ENCODE measurements around the gene INPP4B. TPM values are rescaled to one million over a fixed set of nuclear protein-coding genes. Genes with fewer than 3 reads are reported as not detected.

Gene INPP4B
- total RNA-seq, 2 donors from 2014 or later: 18.1 to 19.6 TPM

GRCh38 chr4:142565771-142566170, 280.3 kb downstream of the INPP4B start:
- no peak for DNase-seq
- intact Hi-C loops (cut with DNase I, micrococcal nuclease): no loop called here
- ATAC-seq: peak; percentile 67

GRCh38 chr4:142563682-142564291, 282.3 kb downstream of the INPP4B start:
- intact Hi-C loops (cut with DNase I, micrococcal nuclease): no loop called here

GRCh38 chr4:142559986-142560385, 286.1 kb downstream of the INPP4B start:
- DNase-seq (no peak), ATAC-seq (no peak)
- intact Hi-C loops (cut with DNase I, micrococcal nuclease): no loop called here

More at GRCh38 chr4:142563682-142564291, 282.3 kb downstream of the INPP4B start:
- ATAC-seq (no peak), DNase-seq (no peak)

GRCh38 chr4:142558851-142559250, 287.2 kb downstream of the INPP4B start:
- DNase-seq: no peak
- intact Hi-C loops (cut with DNase I, micrococcal nuclease): no loop called here
- no peak for ATAC-seq

- ATAC-seq (no peak), DNase-seq (no peak)
- intact Hi-C loops (cut with DNase I, micrococcal nuclease): no loop called here
Observed at GRCh38 chr4:142557239-142557801, 288.8 kb downstream of the INPP4B start.

- DNase-seq (no peak), ATAC-seq (no peak)
- intact Hi-C loops (cut with DNase I, micrococcal nuclease): no loop called here
Observed at GRCh38 chr4:142556570-142557238, 289.4 kb downstream of the INPP4B start.

- ATAC-seq: peak; percentile 83
- intact Hi-C loops (cut with DNase I, micrococcal nuclease): no loop called here
- DNase-seq: no peak
Observed at GRCh38 chr4:142556048-142556447, 290.1 kb downstream of the INPP4B start.

- ATAC-seq (no peak), DNase-seq (no peak)
- intact Hi-C loops (cut with DNase I, micrococcal nuclease): no loop called here
Observed at GRCh38 chr4:142554412-142554811, 291.7 kb downstream of the INPP4B start.

GRCh38 chr4:142551517-142552305, 294.4 kb downstream of the INPP4B start:
- no peak for DNase-seq
- ATAC-seq: no peak
- intact Hi-C loops (cut with DNase I, micrococcal nuclease): no loop called here

- ATAC-seq: peak; percentile 62
Observed at GRCh38 chr4:142550965-142551364, 295.1 kb downstream of the INPP4B start.

GRCh38 chr4:142549726-142550463, 296.2 kb downstream of the INPP4B start:
- ATAC-seq (peak; percentile 90), DNase-seq (no peak)
- intact Hi-C loops (cut with DNase I, micrococcal nuclease): no loop called here

More at GRCh38 chr4:142550965-142551364, 295.1 kb downstream of the INPP4B start:
- intact Hi-C loops (cut with DNase I, micrococcal nuclease): no loop called here
- DNase-seq: peak in 1 of 2 donors; percentile 18

- intact Hi-C loops (cut with DNase I, micrococcal nuclease): no loop called here
- no peak for ATAC-seq
- no peak for DNase-seq
Observed at GRCh38 chr4:142549248-142549647, 296.9 kb downstream of the INPP4B start.

- intact Hi-C loops (cut with DNase I, micrococcal nuclease): no loop called here
- DNase-seq (no peak), ATAC-seq (no peak)
Observed at GRCh38 chr4:142548491-142548890, 297.6 kb downstream of the INPP4B start.

GRCh38 chr4:142547974-142548373, 298.1 kb downstream of the INPP4B start:
- ATAC-seq (no peak), DNase-seq (no peak)
- intact Hi-C loops (cut with DNase I, micrococcal nuclease): no loop called here

GRCh38 chr4:142544594-142544993, 301.5 kb downstream of the INPP4B start:
- intact Hi-C loops (cut with DNase I, micrococcal nuclease): no loop called here
- DNase-seq (no peak), ATAC-seq (no peak)

GRCh38 chr4:142544039-142544438, 302.1 kb downstream of the INPP4B start:
- no peak for ATAC-seq
- DNase-seq: no peak
- intact Hi-C loops (cut with DNase I, micrococcal nuclease): no loop called here

- no peak for DNase-seq
- no peak for ATAC-seq
- intact Hi-C loops (cut with DNase I, micrococcal nuclease): no loop called here
Observed at GRCh38 chr4:142540483-142540804, 305.7 kb downstream of the INPP4B start.

- intact Hi-C loops (cut with DNase I, micrococcal nuclease): no loop called here
- no peak for ATAC-seq
Observed at GRCh38 chr4:142539796-142540482, 306.2 kb downstream of the INPP4B start.

GRCh38 chr4:142535009-142535408, 311.1 kb downstream of the INPP4B start:
- no peak for ATAC-seq
- DNase-seq: no peak
- intact Hi-C loops (cut with DNase I, micrococcal nuclease): no loop called here

More at GRCh38 chr4:142539796-142540482, 306.2 kb downstream of the INPP4B start:
- DNase-seq: no peak
